ENCODE measurements around the gene CHRD.

CHRD gene

GRCh38 chr3:184347321-184348056, 32.4 kb upstream of the CHRD start:
- no peak for DNase-seq

GRCh38 chr3:184348057-184348382, 31.8 kb upstream of the CHRD start:
- no peak for DNase-seq

- DNase-seq, result no peak
Measured at GRCh38 chr3:184349563-184350470, 30.0 kb upstream of the CHRD start.

- no peak for DNase-seq
Measured at GRCh38 chr3:184350618-184351017, 29.2 kb upstream of the CHRD start.

GRCh38 chr3:184351511-184352148, 28.2 kb upstream of the CHRD start:
- DNase-seq, result no peak

- no peak for DNase-seq
Measured at GRCh38 chr3:184352149-184352785, 27.6 kb upstream of the CHRD start.

- no peak for DNase-seq
Measured at GRCh38 chr3:184352897-184353545, 26.8 kb upstream of the CHRD start.

- no peak for DNase-seq
Measured at GRCh38 chr3:184353546-184353941, 26.3 kb upstream of the CHRD start.

GRCh38 chr3:184354121-184354728, 25.6 kb upstream of the CHRD start:
- DNase-seq, result peak; percentile 28

- DNase-seq, result no peak
Measured at GRCh38 chr3:184354754-184355153, 25.1 kb upstream of the CHRD start.

GRCh38 chr3:184355261-184356040, 24.4 kb upstream of the CHRD start:
- no peak for DNase-seq

- DNase-seq, result no peak
Measured at GRCh38 chr3:184357248-184358123, 22.4 kb upstream of the CHRD start.

GRCh38 chr3:184358124-184358767, 21.6 kb upstream of the CHRD start:
- DNase-seq, result no peak

- DNase-seq, result no peak
Measured at GRCh38 chr3:184358921-184359350, 20.9 kb upstream of the CHRD start.

GRCh38 chr3:184359610-184360009, 20.2 kb upstream of the CHRD start:
- DNase-seq, result no peak

- DNase-seq, result no peak
Measured at GRCh38 chr3:184360070-184360928, 19.6 kb upstream of the CHRD start.

- no peak for DNase-seq
Measured at GRCh38 chr3:184360929-184361531, 18.8 kb upstream of the CHRD start.

GRCh38 chr3:184361532-184361931, 18.3 kb upstream of the CHRD start, which contains the start of the genes CLCN2 and POLR2H:
Gene CLCN2, minus strand, starts transcription at chr3:184361605. Its CDS starts 126 bp downstream, at chr3:184361479.
Gene POLR2H, plus strand, starts transcription at chr3:184361710. Its CDS starts 1,783 bp downstream, at chr3:184363493.
- no peak for DNase-seq
